HL-60 (cell line): Measurements from ENCODE around the gene GRIK5.

Source experiments
- DNase-seq, 2 experiments: peaks; one replicate each; pipeline ENCODE4 v3.0.0-alpha.2; 2010 to 2020; ENCODE audit warnings: low read depth in 1 of 2, low spot score in 1 of 2
- H3K27ac ChIP-seq: fragments of 250-450 bp; sonication (Bioruptor Pico); replicated peaks from 2 replicates; pipeline ENCODE4 v1.5.1; 2020; ENCODE audit warnings: mild to moderate bottlenecking, moderate library complexity
- H3K27me3 ChIP-seq: fragments of 250-450 bp; sonication (Bioruptor Pico); 2 replicates; pipeline ENCODE4 v1.5.1; 2021; ENCODE audit warnings: mild to moderate bottlenecking, moderate library complexity; ENCODE audit not compliant: insufficient read depth, poor library complexity, severe bottlenecking
- H3K4me3 ChIP-seq: replicated peaks from 2 replicates; pipeline ENCODE4 v1.5.1; 2011; ENCODE audit warnings: mild to moderate bottlenecking, control low read depth, low read length; ENCODE audit not compliant: insufficient read depth
- GABPA ChIP-seq: IDR thresholded peaks from 2 replicates; pipeline ENCODE4 v1.6.1; 2012; ENCODE audit warnings: low read depth
- POLR2AphosphoS5 ChIP-seq: IDR thresholded peaks from 2 replicates; pipeline ENCODE4 v1.6.1; 2012; ENCODE audit warnings: low read depth
- SPI1 ChIP-seq: IDR thresholded peaks from 2 replicates; pipeline ENCODE4 v1.6.1; 2012; ENCODE audit warnings: low read depth, mild to moderate bottlenecking, borderline replicate concordance
- TF ChIP-seq, protein P1 (sequence below): IDR thresholded peaks from one replicate; pipeline ENCODE4 v1.5.1; 2011; ENCODE audit warnings: low read length, control low read depth, inconsistent platforms; ENCODE audit not compliant: insufficient read depth
- TF ChIP-seq, protein P2 (sequence below): IDR thresholded peaks from 2 replicates; pipeline ENCODE4 v1.6.1; 2012; ENCODE audit warnings: low read depth; ENCODE audit not compliant: insufficient replicate concordance

The GRIK5 gene

DNA sequence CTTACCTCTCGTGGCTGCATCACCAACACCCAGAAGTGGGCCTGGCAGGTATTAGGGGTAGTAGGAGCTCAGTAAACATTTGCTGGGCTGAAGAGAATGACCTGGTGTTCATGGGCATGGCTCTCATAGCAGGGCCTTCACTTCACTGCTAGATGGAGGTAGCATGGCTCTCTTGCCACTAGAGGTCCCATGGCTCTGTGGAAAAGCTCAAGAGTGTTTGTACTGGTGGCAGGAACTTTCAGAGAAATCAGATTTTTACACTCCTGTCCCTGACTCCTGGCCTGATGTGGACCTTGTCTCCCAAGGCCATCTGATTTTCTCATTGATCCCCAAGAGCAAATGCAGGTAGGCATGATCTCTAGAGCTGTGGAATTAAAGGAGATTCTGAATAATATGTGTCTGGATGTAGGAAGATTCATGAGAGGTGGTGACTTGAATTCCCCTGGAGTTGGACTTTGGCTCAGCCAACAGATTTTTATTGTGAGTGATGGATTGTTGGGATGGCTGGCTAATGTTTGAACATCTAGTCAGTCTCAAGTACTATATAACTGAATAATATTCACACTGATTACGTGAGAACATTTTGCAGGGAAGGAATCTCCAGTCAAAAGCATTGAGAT is 11.7 kb upstream of the GRIK5 start:
- peak in 1 of 2 experiments; percentile 25 for DNase-seq
- no peak for TF ChIP-seq POLR2AphosphoS5
- TF ChIP-seq, protein P1, sequence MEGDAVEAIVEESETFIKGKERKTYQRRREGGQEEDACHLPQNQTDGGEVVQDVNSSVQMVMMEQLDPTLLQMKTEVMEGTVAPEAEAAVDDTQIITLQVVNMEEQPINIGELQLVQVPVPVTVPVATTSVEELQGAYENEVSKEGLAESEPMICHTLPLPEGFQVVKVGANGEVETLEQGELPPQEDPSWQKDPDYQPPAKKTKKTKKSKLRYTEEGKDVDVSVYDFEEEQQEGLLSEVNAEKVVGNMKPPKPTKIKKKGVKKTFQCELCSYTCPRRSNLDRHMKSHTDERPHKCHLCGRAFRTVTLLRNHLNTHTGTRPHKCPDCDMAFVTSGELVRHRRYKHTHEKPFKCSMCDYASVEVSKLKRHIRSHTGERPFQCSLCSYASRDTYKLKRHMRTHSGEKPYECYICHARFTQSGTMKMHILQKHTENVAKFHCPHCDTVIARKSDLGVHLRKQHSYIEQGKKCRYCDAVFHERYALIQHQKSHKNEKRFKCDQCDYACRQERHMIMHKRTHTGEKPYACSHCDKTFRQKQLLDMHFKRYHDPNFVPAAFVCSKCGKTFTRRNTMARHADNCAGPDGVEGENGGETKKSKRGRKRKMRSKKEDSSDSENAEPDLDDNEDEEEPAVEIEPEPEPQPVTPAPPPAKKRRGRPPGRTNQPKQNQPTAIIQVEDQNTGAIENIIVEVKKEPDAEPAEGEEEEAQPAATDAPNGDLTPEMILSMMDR: peak; percentile 56
- Histone ChIP-seq H3K4me3 (no peak overlapping the region), H3K27me3 (no peaks in the 10 kb centered on the region), H3K27ac (no peak overlapping the region)

DNA sequence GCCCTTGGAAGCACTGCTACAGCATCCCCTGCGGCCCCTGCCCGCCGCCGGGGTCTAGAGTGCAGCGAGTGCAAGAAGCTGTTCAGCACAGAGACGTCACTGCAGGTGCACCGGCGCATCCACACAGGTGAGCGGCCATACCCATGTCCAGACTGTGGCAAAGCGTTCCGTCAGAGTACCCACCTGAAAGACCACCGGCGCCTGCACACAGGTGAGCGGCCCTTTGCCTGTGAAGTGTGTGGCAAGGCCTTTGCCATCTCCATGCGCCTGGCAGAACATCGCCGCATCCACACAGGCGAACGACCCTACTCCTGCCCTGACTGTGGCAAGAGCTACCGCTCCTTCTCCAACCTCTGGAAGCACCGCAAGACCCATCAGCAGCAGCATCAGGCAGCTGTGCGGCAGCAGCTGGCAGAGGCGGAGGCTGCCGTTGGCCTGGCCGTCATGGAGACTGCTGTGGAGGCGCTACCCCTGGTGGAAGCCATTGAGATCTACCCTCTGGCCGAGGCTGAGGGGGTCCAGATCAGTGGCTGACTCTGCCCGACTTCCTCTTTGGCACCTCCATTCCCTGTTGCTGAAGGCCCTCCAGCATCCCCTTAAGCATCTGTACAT is 10.9 kb upstream of the GRIK5 start:
- TF ChIP-seq GABPA: no peak
- TF ChIP-seq, protein P1: no peak
- Histone ChIP-seq H3K27ac (no peak overlapping the region), H3K27me3 (no peaks in the 10 kb centered on the region), H3K4me3 (no peak overlapping the region)
- no peak for DNase-seq

DNA sequence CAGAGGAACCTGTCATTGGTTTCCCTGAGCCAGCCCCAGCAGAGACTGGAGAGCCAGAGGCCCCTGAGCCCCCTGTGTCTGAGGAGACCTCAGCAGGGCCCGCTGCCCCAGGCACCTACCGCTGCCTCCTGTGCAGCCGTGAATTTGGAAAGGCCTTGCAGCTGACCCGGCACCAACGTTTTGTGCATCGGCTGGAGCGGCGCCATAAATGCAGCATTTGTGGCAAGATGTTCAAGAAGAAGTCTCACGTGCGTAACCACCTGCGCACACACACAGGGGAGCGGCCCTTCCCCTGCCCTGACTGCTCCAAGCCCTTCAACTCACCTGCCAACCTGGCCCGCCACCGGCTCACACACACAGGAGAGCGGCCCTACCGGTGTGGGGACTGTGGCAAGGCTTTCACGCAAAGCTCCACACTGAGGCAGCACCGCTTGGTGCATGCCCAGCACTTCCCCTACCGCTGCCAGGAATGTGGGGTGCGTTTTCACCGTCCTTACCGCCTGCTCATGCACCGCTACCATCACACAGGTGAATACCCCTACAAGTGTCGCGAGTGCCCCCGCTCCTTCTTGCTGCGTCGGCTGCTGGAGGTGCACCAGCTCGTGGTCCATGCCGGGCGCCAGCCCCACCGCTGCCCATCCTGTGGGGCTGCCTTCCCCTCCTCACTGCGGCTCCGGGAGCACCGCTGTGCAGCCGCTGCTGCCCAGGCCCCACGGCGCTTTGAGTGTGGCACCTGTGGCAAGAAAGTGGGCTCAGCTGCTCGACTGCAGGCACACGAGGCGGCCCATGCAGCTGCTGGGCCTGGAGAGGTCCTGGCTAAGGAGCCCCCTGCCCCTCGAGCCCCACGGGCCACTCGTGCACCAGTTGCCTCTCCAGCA is 10.1 kb upstream of the GRIK5 start:
- Histone ChIP-seq H3K4me3 (no peak overlapping the region), H3K27me3 (no peaks in the 10 kb centered on the region), H3K27ac (no peak overlapping the region)
- TF ChIP-seq, protein P2, sequence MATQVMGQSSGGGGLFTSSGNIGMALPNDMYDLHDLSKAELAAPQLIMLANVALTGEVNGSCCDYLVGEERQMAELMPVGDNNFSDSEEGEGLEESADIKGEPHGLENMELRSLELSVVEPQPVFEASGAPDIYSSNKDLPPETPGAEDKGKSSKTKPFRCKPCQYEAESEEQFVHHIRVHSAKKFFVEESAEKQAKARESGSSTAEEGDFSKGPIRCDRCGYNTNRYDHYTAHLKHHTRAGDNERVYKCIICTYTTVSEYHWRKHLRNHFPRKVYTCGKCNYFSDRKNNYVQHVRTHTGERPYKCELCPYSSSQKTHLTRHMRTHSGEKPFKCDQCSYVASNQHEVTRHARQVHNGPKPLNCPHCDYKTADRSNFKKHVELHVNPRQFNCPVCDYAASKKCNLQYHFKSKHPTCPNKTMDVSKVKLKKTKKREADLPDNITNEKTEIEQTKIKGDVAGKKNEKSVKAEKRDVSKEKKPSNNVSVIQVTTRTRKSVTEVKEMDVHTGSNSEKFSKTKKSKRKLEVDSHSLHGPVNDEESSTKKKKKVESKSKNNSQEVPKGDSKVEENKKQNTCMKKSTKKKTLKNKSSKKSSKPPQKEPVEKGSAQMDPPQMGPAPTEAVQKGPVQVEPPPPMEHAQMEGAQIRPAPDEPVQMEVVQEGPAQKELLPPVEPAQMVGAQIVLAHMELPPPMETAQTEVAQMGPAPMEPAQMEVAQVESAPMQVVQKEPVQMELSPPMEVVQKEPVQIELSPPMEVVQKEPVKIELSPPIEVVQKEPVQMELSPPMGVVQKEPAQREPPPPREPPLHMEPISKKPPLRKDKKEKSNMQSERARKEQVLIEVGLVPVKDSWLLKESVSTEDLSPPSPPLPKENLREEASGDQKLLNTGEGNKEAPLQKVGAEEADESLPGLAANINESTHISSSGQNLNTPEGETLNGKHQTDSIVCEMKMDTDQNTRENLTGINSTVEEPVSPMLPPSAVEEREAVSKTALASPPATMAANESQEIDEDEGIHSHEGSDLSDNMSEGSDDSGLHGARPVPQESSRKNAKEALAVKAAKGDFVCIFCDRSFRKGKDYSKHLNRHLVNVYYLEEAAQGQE: no peak
- TF ChIP-seq, protein P1: no peak
- TF ChIP-seq GABPA (no peak), POLR2AphosphoS5 (no peak), SPI1 (no peak)
- no peak for DNase-seq

DNA sequence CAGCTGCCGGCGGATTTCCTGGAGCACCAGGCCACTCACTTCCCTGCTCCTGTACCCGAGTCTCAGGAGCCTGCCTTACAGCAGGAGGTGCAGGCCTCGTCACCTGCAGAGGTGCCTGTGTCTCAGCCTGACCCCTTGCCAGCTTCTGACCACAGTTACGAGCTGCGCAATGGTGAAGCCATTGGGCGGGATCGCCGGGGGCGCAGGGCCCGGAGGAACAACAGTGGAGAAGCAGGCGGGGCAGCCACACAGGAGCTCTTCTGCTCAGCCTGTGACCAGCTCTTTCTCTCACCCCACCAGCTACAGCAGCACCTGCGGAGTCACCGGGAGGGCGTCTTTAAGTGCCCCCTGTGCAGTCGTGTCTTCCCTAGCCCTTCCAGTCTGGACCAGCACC is 9.3 kb upstream of the GRIK5 start:
- Histone ChIP-seq H3K27ac (no peak overlapping the region), H3K4me3 (no peak overlapping the region), H3K27me3 (no peaks in the 10 kb centered on the region)
- DNase-seq: no peak
- no peak for TF ChIP-seq GABPA
- TF ChIP-seq, protein P2: no peak
